T-cell (primary cell): ENCODE measurements around the gene LRRC59. TPM values are rescaled to one million over a fixed set of nuclear protein-coding genes. Genes with fewer than 3 reads are reported as not detected.

ENCODE experiments used
- ATAC-seq, 4 experiments: fragments of 200-7000 bp in 3 of 4; fragments of 150-1000 bp in 1 of 4; cut with Tn5 transposase; replicated peaks in 1 of 4; 1 replicate in 3 of 4; 2 replicates in 1 of 4; pipeline ENCODE4 v1.10.0; 2021; ENCODE audit warnings: moderate library complexity in 3 of 4, mild to moderate bottlenecking in 2 of 4, moderate number of reproducible peaks in 1 of 4
- CTCF ChIA-PET, 2 donors: fragments of 300-600 bp; sonication (Branson Sonifier 250); formaldehyde crosslinking; loops; one replicate each; lab custom pipeline; 2022; ENCODE audit warnings: antibody characterized with exemption in 2 of 2; lab: Charles Lee
- POLR2A ChIA-PET, 2 donors: fragments of 300-600 bp; sonication (Branson Sonifier 250); formaldehyde crosslinking; loops; one replicate each; lab custom pipeline; 2022; ENCODE audit warnings: antibody characterized with exemption in 2 of 2; lab: Charles Lee
- DNase-seq, 35 experiments: peaks; one replicate each; pipeline versions ENCODE4 v3.0.0 to v3.0.0-alpha.2; 2013 to 2023
- H3K27ac ChIP-seq: one replicate; pipeline ENCODE4 v1.5.1; 2013; ENCODE audit warnings: low read length
- H3K27me3 ChIP-seq, 2 experiments: replicated peaks in 1 of 2; 1 replicate in 1 of 2; 2 replicates in 1 of 2; pipeline versions ENCODE4 v1.6.1 to v1.7.0; 2013; ENCODE audit warnings: low read length in 1 of 2, mixed read lengths in 1 of 2; ENCODE audit not compliant: control insufficient read depth in 2 of 2, insufficient read depth in 2 of 2; ENCODE audit errors: extremely low read depth in 1 of 2
- H3K36me3 ChIP-seq, 2 donors: 1 replicate in 1 of 2; 2 replicates in 1 of 2; pipeline versions ENCODE4 v1.6.1 to v1.7.0; 2013; ENCODE audit warnings: low read length in 1 of 2; ENCODE audit not compliant: control insufficient read depth in 2 of 2, insufficient read depth in 1 of 2; ENCODE audit errors: extremely low read depth in 1 of 2
- H3K4me1 ChIP-seq, 2 experiments: 1 replicate in 1 of 2; 2 replicates in 1 of 2; pipeline versions ENCODE4 v1.6.1 to v1.7.0; 2013; ENCODE audit warnings: low read length in 2 of 2, mixed read lengths in 1 of 2; ENCODE audit not compliant: insufficient read depth in 2 of 2, control insufficient read depth in 1 of 2; ENCODE audit errors: extremely low read depth in 1 of 2
- H3K4me3 ChIP-seq, 2 donors: 1 replicate in 1 of 2; 2 replicates in 1 of 2; pipeline versions ENCODE4 v1.5.1 to v1.7.0; 2013; ENCODE audit warnings: mild to moderate bottlenecking in 2 of 2, low read length in 1 of 2, moderate library complexity in 1 of 2; ENCODE audit not compliant: control insufficient read depth in 1 of 2; ENCODE audit errors: extremely low read depth in 1 of 2
- H3K9me3 ChIP-seq: 2 replicates; pipeline ENCODE4 v1.7.0; 2013
- H3K27ac Mint-ChIP-seq, 2 donors: one replicate each; pipeline ENCODE4 v1.8.0; 2020 to 2021; ENCODE audit warnings: mild to moderate bottlenecking in 2 of 2, mixed read lengths in 2 of 2
- H3K27me3 Mint-ChIP-seq, 2 donors: one replicate each; pipeline ENCODE4 v1.8.0; 2021 to 2022; ENCODE audit warnings: mixed read lengths in 2 of 2
- H3K36me3 Mint-ChIP-seq: one replicate; pipeline ENCODE4 v1.8.0; 2021; ENCODE audit warnings: mixed read lengths
- H3K4me1 Mint-ChIP-seq, 3 donors: one replicate each; pipeline ENCODE4 v1.8.0; 2020 to 2022; ENCODE audit warnings: mixed read lengths in 3 of 3, mild to moderate bottlenecking in 1 of 3
- H3K4me3 Mint-ChIP-seq, 3 donors: one replicate each; pipeline ENCODE4 v1.8.0; 2020 to 2022; ENCODE audit warnings: mild to moderate bottlenecking in 3 of 3, mixed read lengths in 3 of 3, moderate library complexity in 3 of 3
- H3K9me3 Mint-ChIP-seq, 3 donors: one replicate each; pipeline ENCODE4 v1.8.0; 2020 to 2022; ENCODE audit warnings: mixed read lengths in 3 of 3
- WGBS: methylation state at CpG from one replicate; pipeline ENCODE4 v1.1.5; 2013; ENCODE audit warnings: missing lambda C conversion rate; ENCODE audit not compliant: insufficient coverage; 5-methylcytosine and 5-hydroxymethylcytosine counted together
- total RNA-seq, 35 experiments: library from RNA in 6 of 35; stranded (reverse) in 6 of 35; fragments of 120-200 nt in 1 of 35; gene quantifications; one replicate each; pipeline versions ENCODE4 v1.2.1 to v1.2.4 and lab custom pipeline; 2013 to 2026

LRRC59 gene
- total RNA-seq, 5 donors from 2014 or later (not counting 1 experiment from before 2014, with no cell fraction given): 29.4 to 41.7 (median 33.1) TPM

- peaks cover 41% of the 10 kb centered on the region for H3K36me3 Mint-ChIP-seq
- POLR2A ChIA-PET: no interaction called here
- 80% methylated on average over 1 of the region's 1 CpG for WGBS
Measured at GRCh38 chr17:50367401-50367800, 29.9 kb downstream of the LRRC59 start.

DNA sequence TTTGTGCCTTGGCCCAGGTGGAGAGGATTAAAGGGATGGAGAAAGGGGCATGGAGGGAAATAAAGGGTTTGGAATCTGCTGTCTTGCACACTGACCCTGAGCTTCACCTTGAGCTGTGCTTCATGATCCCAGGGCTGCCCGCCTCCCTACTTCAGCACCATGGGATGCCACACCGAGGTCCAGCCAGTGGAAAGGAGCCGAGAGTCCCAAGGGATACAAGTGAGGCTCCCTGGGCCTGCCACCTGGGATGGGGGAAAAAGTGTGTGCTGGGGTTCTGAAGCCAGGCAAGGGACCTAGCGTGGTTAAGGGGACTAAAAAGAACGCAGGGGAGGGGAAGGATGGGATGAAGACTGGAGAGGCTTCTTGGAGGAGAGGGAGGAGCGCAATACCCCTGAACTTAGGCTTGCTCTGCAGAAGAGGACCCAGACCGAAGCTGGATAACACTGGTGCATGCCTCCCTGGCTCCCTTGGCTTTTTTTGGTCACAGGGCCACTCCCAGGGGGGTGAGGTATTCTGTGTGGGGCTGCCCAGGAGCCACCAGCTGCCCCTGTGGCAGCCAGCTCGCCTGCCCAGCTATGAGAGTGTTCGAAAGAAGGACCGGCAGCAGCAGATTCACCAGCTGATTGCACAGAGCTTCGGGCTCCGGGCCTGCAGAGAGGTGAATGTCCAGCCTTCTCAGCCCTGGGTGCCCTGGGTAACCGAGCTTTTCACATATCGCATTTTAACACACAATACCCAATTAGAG is 31.5 kb downstream of the LRRC59 start:
- no peaks in the 10 kb centered on the region for H3K27me3 ChIP-seq
- Mint-ChIP-seq H3K9me3 (no peaks in the 10 kb centered on the region), H3K27me3 (no peaks in the 10 kb centered on the region), H3K36me3 (peaks cover 34% of the 10 kb centered on the region), H3K4me1 (peaks cover 11 to 19% (median 13%) of the 10 kb centered on the region in 3 donors), H3K27ac (no peak overlapping the region), H3K4me3 (no peak overlapping the region)
- ATAC-seq (no peak), DNase-seq (no peak)
- CTCF ChIA-PET: interaction anchor here in 1 of 2 donors (0.6 kb wide), 1 partner anchor 138 kb away, joined by 3 read pairs; no protein-coding TSS in a partner anchor
- WGBS: 95% methylated on average over 13 of the region's 14 CpGs
- H3K27ac ChIP-seq: no peak overlapping the region
- peaks cover 0 to 21% of the 10 kb centered on the region in 2 experiments for H3K4me1 ChIP-seq
- POLR2A ChIA-PET: no interaction called here
- H3K4me3 ChIP-seq: no peak overlapping the region
- H3K9me3 ChIP-seq: no peaks in the 10 kb centered on the region
- peaks cover 12 to 55% of the 10 kb centered on the region in 2 donors for H3K36me3 ChIP-seq

More at GRCh38 chr17:50367401-50367800, 29.9 kb downstream of the LRRC59 start:
- no peak overlapping the region for H3K4me3 ChIP-seq
- H3K4me3 Mint-ChIP-seq: no peak overlapping the region
- no peak overlapping the region for H3K27ac Mint-ChIP-seq
- H3K9me3 ChIP-seq: no peaks in the 10 kb centered on the region
- H3K27ac ChIP-seq: no peak overlapping the region
- H3K9me3 Mint-ChIP-seq: no peaks in the 10 kb centered on the region
- DNase-seq (no peak), ATAC-seq (no peak)
- peaks cover 5 to 23% of the 10 kb centered on the region in 2 experiments for H3K4me1 ChIP-seq
- peaks cover 17 to 28% (median 18%) of the 10 kb centered on the region in 3 donors for H3K4me1 Mint-ChIP-seq
- peaks cover 12 to 54% of the 10 kb centered on the region in 2 donors for H3K36me3 ChIP-seq
- H3K27me3 ChIP-seq: no peaks in the 10 kb centered on the region
- CTCF ChIA-PET: no interaction called here
- H3K27me3 Mint-ChIP-seq: no peaks in the 10 kb centered on the region

DNA sequence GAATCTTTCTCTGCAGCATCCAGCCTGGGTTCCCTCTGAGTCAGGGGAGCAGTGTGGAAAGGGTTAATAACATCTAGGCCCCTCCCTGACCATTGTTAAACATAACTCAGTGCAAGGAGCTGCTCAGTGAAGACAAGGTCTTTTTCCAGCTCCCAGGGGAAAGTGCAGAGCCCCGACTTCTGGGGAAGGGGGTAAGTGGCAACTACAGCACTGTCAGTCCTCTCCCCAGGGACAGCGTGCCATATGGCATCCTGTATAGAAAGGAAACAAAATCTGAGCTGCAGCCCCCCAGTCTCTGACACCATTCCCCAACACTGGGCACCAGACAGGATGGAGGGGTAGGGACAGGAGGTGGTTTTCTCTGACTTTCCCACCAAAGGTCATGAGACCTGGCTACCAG is 32.2 kb downstream of the LRRC59 start:
- ChIA-PET CTCF (interaction anchor here in 1 of 2 donors (0.6 kb wide), 1 partner anchor 136 kb away, joined by 3 read pairs; no protein-coding TSS in a partner anchor), POLR2A (no interaction called here)
- Mint-ChIP-seq H3K27ac (no peak overlapping the region), H3K27me3 (no peaks in the 10 kb centered on the region), H3K36me3 (peaks cover 30% of the 10 kb centered on the region), H3K4me3 (no peak overlapping the region), H3K9me3 (no peaks in the 10 kb centered on the region), H3K4me1 (peaks cover 11 to 13% (median 13%) of the 10 kb centered on the region in 3 donors)
- H3K27ac ChIP-seq: no peak overlapping the region
- ATAC-seq: no peak
- DNase-seq: no peak
- H3K27me3 ChIP-seq: no peaks in the 10 kb centered on the region
- no peaks in the 10 kb centered on the region for H3K9me3 ChIP-seq
- WGBS: 40% methylated on average over 1 of the region's 2 CpGs
- peaks cover 12 to 50% of the 10 kb centered on the region in 2 donors for H3K36me3 ChIP-seq
- peaks cover 0 to 23% of the 10 kb centered on the region in 2 experiments for H3K4me1 ChIP-seq
- H3K4me3 ChIP-seq: no peak overlapping the region

DNA sequence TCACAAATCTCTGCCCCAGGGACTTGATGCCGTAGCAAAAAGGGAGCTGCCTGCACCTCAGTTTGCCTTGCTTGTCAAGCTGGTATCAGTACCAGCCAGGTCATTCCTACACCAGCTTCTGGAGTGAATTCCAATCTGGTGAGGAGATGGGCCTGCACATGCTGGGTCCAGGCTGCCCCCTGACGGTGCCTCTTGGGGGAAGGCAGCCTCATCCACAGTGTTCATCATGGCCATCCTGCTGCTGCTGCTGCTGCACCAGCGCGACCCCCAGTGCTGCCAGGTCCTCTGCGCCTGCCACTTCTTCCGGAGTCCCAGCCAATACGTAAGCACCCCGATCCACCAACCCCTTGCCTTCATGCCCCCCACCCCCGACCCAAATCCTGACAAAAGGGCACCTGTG is 32.6 kb downstream of the LRRC59 start:
- ChIA-PET CTCF (interaction anchor here in 1 of 2 donors (0.6 kb wide), 1 partner anchor 136 kb away, joined by 3 read pairs; no protein-coding TSS in a partner anchor), POLR2A (no interaction called here)
- Mint-ChIP-seq H3K36me3 (peaks cover 25% of the 10 kb centered on the region), H3K4me1 (peaks cover 11 to 13% (median 11%) of the 10 kb centered on the region in 3 donors), H3K4me3 (no peak overlapping the region), H3K27ac (no peak overlapping the region), H3K9me3 (no peaks in the 10 kb centered on the region), H3K27me3 (no peaks in the 10 kb centered on the region)
- Histone ChIP-seq H3K4me1 (peaks cover 0 to 23% of the 10 kb centered on the region in 2 experiments), H3K27ac (no peak overlapping the region), H3K27me3 (no peaks in the 10 kb centered on the region), H3K4me3 (no peak overlapping the region), H3K36me3 (peaks cover 12 to 48% of the 10 kb centered on the region in 2 donors), H3K9me3 (no peaks in the 10 kb centered on the region)
- ATAC-seq (no peak), DNase-seq (no peak)
- WGBS: 100% methylated on average over 2 of the region's 9 CpGs

DNA sequence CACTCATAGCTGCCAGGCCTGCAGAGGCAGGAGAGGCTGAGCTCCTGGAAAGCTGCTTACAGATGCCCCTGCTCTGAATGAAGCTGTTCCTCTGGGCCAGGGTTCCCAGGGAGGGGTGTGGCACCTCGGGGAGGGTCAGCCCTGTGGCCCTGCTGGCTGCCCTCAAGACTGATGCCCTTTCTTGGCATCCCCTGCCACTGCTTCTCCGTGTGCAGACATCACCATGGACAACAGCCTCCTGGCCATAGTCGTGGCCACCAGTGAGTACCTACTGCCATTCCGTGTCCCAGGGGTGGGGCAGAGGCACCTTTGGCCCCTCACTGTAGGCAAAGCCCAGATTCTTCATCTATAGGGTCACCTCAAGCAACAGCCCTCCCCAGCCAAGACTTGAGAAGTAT is 33.3 kb downstream of the LRRC59 start:
- Mint-ChIP-seq H3K27me3 (no peaks in the 10 kb centered on the region), H3K4me1 (peaks cover 11 to 13% (median 11%) of the 10 kb centered on the region in 3 donors), H3K27ac (no peak overlapping the region), H3K9me3 (no peaks in the 10 kb centered on the region), H3K36me3 (peaks cover 26% of the 10 kb centered on the region), H3K4me3 (no peak overlapping the region)
- H3K4me3 ChIP-seq: no peak overlapping the region
- DNase-seq (no peak), ATAC-seq (no peak)
- WGBS: 87% methylated on average over 4 of the region's 4 CpGs
- H3K27me3 ChIP-seq: no peaks in the 10 kb centered on the region
- ChIA-PET POLR2A (no interaction called here), CTCF (no interaction called here)
- no peak overlapping the region for H3K27ac ChIP-seq
- H3K9me3 ChIP-seq: no peaks in the 10 kb centered on the region
- H3K4me1 ChIP-seq: peaks cover 0 to 23% of the 10 kb centered on the region in 2 experiments
- H3K36me3 ChIP-seq: peaks cover 12 to 46% of the 10 kb centered on the region in 2 donors

GRCh38 chr17:50363217-50364060 is 33.9 kb downstream of the LRRC59 start:
- ATAC-seq (no peak), DNase-seq (no peak)
- Mint-ChIP-seq H3K36me3 (peaks cover 24% of the 10 kb centered on the region), H3K27ac (no peak overlapping the region), H3K27me3 (no peaks in the 10 kb centered on the region), H3K4me3 (no peak overlapping the region), H3K4me1 (peaks cover 11 to 13% (median 11%) of the 10 kb centered on the region in 3 donors), H3K9me3 (no peaks in the 10 kb centered on the region)
- POLR2A ChIA-PET: interaction anchor here in 1 of 2 donors (1.1 kb wide), 1 partner anchor 12 kb away, joined by 3 read pairs; no protein-coding TSS in a partner anchor
- peaks cover 12 to 48% of the 10 kb centered on the region in 2 donors for H3K36me3 ChIP-seq
- H3K27me3 ChIP-seq: no peaks in the 10 kb centered on the region
- no peak overlapping the region for H3K27ac ChIP-seq
- 97% methylated on average over 6 of the region's 8 CpGs for WGBS
- CTCF ChIA-PET: interaction anchor here in 1 of 2 donors (0.6 to 2.6 kb wide), 3 partner anchors 8 to 120 kb away, joined by 4 to 10 read pairs (median 5); no protein-coding TSS in a partner anchor
- no peaks in the 10 kb centered on the region for H3K9me3 ChIP-seq
- peaks cover 0 to 23% of the 10 kb centered on the region in 2 experiments for H3K4me1 ChIP-seq
- H3K4me3 ChIP-seq: no peak overlapping the region
